ENCODE results near the gene C6orf132. TPM values are rescaled to one million over a fixed set of nuclear protein-coding genes. Genes with fewer than 3 reads are reported as not detected.

C6orf132 gene
- total RNA-seq, 1 donor from 2014 or later: 0.25 TPM

- Mint-ChIP-seq H3K27ac (ENCODE audit: unreplicated experiment) (no peak overlapping the region), H3K9me3 (ENCODE audit: unreplicated experiment) (peaks cover 6% of the 10 kb centered on the region), H3K36me3 (ENCODE audit: unreplicated experiment) (no peaks in the 10 kb centered on the region), H3K4me1 (ENCODE audit: low read depth, unreplicated experiment) (peaks cover 6% of the 10 kb centered on the region), H3K27me3 (ENCODE audit: unreplicated experiment) (peaks cover 7% of the 10 kb centered on the region), H3K4me3 (ENCODE audit: unreplicated experiment) (no peak overlapping the region)
- no peak for DNase-seq
- no peak for TF ChIP-seq CTCF (IDR thresholded peaks at IDR 0.05; ENCODE audit: partially characterized antibody, unreplicated experiment)
Measured at GRCh38 chr6:42093582-42094329, 48.7 kb downstream of the C6orf132 start.

GRCh38 chr6:42091718-42092023, 50.7 kb downstream of the C6orf132 start:
- H3K27ac Mint-ChIP-seq (ENCODE audit: unreplicated experiment): no peak overlapping the region
- no peak for TF ChIP-seq CTCF (IDR thresholded peaks at IDR 0.05; ENCODE audit: partially characterized antibody, unreplicated experiment)
- no peak overlapping the region for H3K4me3 Mint-ChIP-seq (ENCODE audit: unreplicated experiment)
- peaks cover 6% of the 10 kb centered on the region for H3K4me1 Mint-ChIP-seq (ENCODE audit: low read depth, unreplicated experiment)
- no peak for DNase-seq
- peaks cover 8% of the 10 kb centered on the region for H3K27me3 Mint-ChIP-seq (ENCODE audit: unreplicated experiment)
- no peaks in the 10 kb centered on the region for H3K36me3 Mint-ChIP-seq (ENCODE audit: unreplicated experiment)
- H3K9me3 Mint-ChIP-seq (ENCODE audit: unreplicated experiment): peaks cover 2% of the 10 kb centered on the region

DNA sequence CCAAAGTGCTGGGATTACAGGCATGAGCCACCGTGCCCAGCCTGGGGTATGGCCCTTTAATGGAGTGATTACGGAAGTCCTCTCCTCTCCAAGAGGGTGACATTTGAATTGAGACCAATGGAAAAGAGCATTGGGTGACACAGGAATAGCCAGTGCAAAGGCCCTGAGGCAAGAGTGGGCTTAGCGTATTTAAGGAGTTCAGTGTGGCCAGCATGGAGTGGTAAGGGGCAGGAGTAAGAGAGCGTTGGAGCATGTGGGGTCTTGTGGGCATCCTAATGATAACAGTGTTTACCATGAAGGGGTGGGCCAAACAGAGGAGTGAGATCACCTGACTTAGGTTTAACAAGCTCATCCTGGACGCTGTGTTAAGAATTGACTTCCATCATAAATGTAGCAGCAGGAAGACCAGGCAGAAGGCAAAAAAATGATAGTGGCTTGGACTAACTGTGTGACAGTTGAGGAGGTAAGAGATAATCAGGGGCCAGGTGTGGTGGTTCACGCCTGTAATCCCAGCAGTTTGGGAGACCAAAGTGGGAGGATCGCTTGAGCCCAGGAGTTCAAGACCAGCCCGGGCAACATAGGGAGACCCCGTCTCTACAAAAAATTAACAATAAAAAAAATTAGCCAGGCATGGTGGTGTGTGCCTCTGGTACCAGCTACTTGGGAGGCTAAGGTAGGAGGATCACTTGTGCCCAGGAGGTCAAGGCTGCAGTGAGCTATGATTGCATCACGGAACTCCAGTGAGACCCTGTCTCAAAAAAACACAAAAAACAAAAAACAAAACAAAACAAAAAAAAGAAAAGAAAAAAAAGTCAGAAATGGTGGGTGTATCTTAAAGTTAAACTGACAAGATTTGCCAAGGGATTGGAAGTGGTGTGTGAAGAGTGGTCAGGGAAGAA, 51.4 kb downstream of the C6orf132 start:
- peaks cover 6% of the 10 kb centered on the region for H3K4me1 Mint-ChIP-seq (ENCODE audit: low read depth, unreplicated experiment)
- DNase-seq: no peak
- no peak for TF ChIP-seq CTCF (IDR thresholded peaks at IDR 0.05; ENCODE audit: partially characterized antibody, unreplicated experiment)
- no peaks in the 10 kb centered on the region for H3K36me3 Mint-ChIP-seq (ENCODE audit: unreplicated experiment)
- peaks cover 2% of the 10 kb centered on the region for H3K9me3 Mint-ChIP-seq (ENCODE audit: unreplicated experiment)
- H3K27ac Mint-ChIP-seq (ENCODE audit: unreplicated experiment): no peak overlapping the region
- H3K4me3 Mint-ChIP-seq (ENCODE audit: unreplicated experiment): no peak overlapping the region
- H3K27me3 Mint-ChIP-seq (ENCODE audit: unreplicated experiment): peaks cover 8% of the 10 kb centered on the region

- Mint-ChIP-seq H3K4me1 (ENCODE audit: low read depth, unreplicated experiment) (peaks cover 6% of the 10 kb centered on the region), H3K36me3 (ENCODE audit: unreplicated experiment) (no peaks in the 10 kb centered on the region), H3K27ac (ENCODE audit: unreplicated experiment) (no peak overlapping the region), H3K9me3 (ENCODE audit: unreplicated experiment) (peaks cover 2% of the 10 kb centered on the region), H3K27me3 (ENCODE audit: unreplicated experiment) (peaks cover 11% of the 10 kb centered on the region), H3K4me3 (ENCODE audit: unreplicated experiment) (no peak overlapping the region)
- no peak for TF ChIP-seq CTCF (IDR thresholded peaks at IDR 0.05; ENCODE audit: partially characterized antibody, unreplicated experiment)
- no peak for DNase-seq
Measured at GRCh38 chr6:42088101-42088591, 54.3 kb downstream of the C6orf132 start.
